Posterior cingulate gyrus (tissue), 11 donors: ENCODE measurements around the gene RSL1D1.
"Not testable (repeated sequence)": the region's sequence is repeated elsewhere in the genome, so short reads cannot be mapped to it uniquely, and the experiment has no call there.

Experiments
- DNase-seq, 10 donors: peaks; one replicate each; pipeline versions ENCODE4 v3.0.0 to v3.0.0-alpha.2; 2020 to 2021; ENCODE audit warnings: mixed read lengths in 3 of 10
- intact Hi-C: fragments of 100-400 bp; cut with DNase I; formaldehyde crosslinking; loops from one replicate; pipeline ENCODE4 v1.15.1; 2023

The RSL1D1 gene

GRCh38 chr16:11799509-11800381 lies 51.6 kb downstream of the RSL1D1 start:
- DNase-seq: peak in 2 of 10 donors; percentile 14 to 76
- intact Hi-C loops: loop anchor here (10.0 kb wide), 1 partner anchor 135 kb away; the partner anchor contains the start of gene SNN

GRCh38 chr16:11799017-11799381 lies 52.3 kb downstream of the RSL1D1 start:
- peak in 2 of 10 donors; percentile 14 to 20 for DNase-seq
- intact Hi-C loops: loop anchor here (10.0 kb wide), 1 partner anchor 134 kb away; the partner anchor contains the start of gene SNN

GRCh38 chr16:11797957-11798299 lies 53.4 kb downstream of the RSL1D1 start:
- DNase-seq: peak in 2 of 10 donors; percentile 8 to 21
- intact Hi-C loops: loop anchor here (2.0 to 10.0 kb wide), 2 partner anchors 55 to 133 kb away; partner anchors contain the start of genes SNN and TXNDC11

- intact Hi-C loops: loop anchor here (2.0 to 10.0 kb wide), 2 partner anchors 55 to 133 kb away; partner anchors contain the start of genes SNN and TXNDC11
- DNase-seq: peak; percentile 90 to 99 (median 96)
Observed at GRCh38 chr16:11797166-11797956, 54.0 kb downstream of the RSL1D1 start, which contains the start of gene ZC3H7A. TSS of gene ZC3H7A (minus strand) at chr16:11797258. CDS start at chr16:11782354, 14,904 bp downstream.

- intact Hi-C loops: loop anchor here (2.0 to 10.0 kb wide), 2 partner anchors 54 to 132 kb away; partner anchors contain the start of genes SNN and TXNDC11
- DNase-seq: peak in 9 of 10 donors; percentile 19 to 93 (median 42)
Observed at GRCh38 chr16:11796227-11797165, 54.8 kb downstream of the RSL1D1 start.

- intact Hi-C loops: loop anchor here (2.0 to 10.0 kb wide), 2 partner anchors 53 to 131 kb away; partner anchors contain the start of genes SNN and TXNDC11
Observed at GRCh38 chr16:11795887-11796226, 55.5 kb downstream of the RSL1D1 start.

GRCh38 chr16:11794996-11795886 lies 56.1 kb downstream of the RSL1D1 start:
- intact Hi-C loops: loop anchor here (10.0 kb wide), 1 partner anchor 130 kb away; the partner anchor contains the start of gene SNN
- peak in 2 of 10 donors; percentile 56 to 62 for DNase-seq

More at GRCh38 chr16:11795887-11796226, 55.5 kb downstream of the RSL1D1 start:
- peak in 2 of 10 donors; percentile 38 to 43 for DNase-seq

- intact Hi-C loops: loop anchor here (10.0 kb wide), 1 partner anchor 130 kb away; the partner anchor contains the start of gene SNN
- DNase-seq: no peak
Observed at GRCh38 chr16:11794447-11794846, 56.9 kb downstream of the RSL1D1 start.

GRCh38 chr16:11793840-11794239 lies 57.5 kb downstream of the RSL1D1 start:
- intact Hi-C loops: loop anchor here (10.0 kb wide), 1 partner anchor 129 kb away; the partner anchor contains the start of gene SNN
- DNase-seq: peak in 2 of 10 donors; percentile 11 to 50

- peak in 2 of 10 donors; percentile 24 for DNase-seq
- intact Hi-C loops: loop anchor here (10.0 kb wide), 1 partner anchor 128 kb away; the partner anchor contains the start of gene SNN
Observed at GRCh38 chr16:11792410-11793241, 58.7 kb downstream of the RSL1D1 start.

- peak in 2 of 10 donors; percentile 14 to 33 for DNase-seq
- intact Hi-C loops: loop anchor here (10.0 kb wide), 1 partner anchor 126 kb away; the partner anchor contains the start of gene SNN
Observed at GRCh38 chr16:11791144-11791828, 60.1 kb downstream of the RSL1D1 start.

GRCh38 chr16:11788914-11789313 lies 62.4 kb downstream of the RSL1D1 start:
- intact Hi-C loops: no loop called here
- DNase-seq: no peak

- intact Hi-C loops: not testable (repeated sequence)
- peak in 2 of 10 donors; percentile 10 to 11 for DNase-seq
Observed at GRCh38 chr16:11784980-11785599, 66.3 kb downstream of the RSL1D1 start.

GRCh38 chr16:11784381-11784780 lies 67.0 kb downstream of the RSL1D1 start:
- peak in 2 of 10 donors; percentile 6 to 35 for DNase-seq
- intact Hi-C loops: not testable (repeated sequence)

GRCh38 chr16:11784038-11784369 lies 67.3 kb downstream of the RSL1D1 start:
- intact Hi-C loops: no loop called here

More at GRCh38 chr16:11784038-11784369, 67.3 kb downstream of the RSL1D1 start:
- peak in 1 of 10 donors; percentile 0 for DNase-seq
